Measurements from ENCODE around the gene GOLGA6D. TPM values are rescaled to one million over a fixed set of nuclear protein-coding genes. Genes with fewer than 3 reads are reported as not detected.
"Not testable (repeated sequence)": the region's sequence is repeated elsewhere in the genome, so short reads cannot be mapped to it uniquely, and the experiment has no call there.

GOLGA6D gene
- total RNA-seq, 1 experiment from 2014 or later = 0.12 TPM

DNA sequence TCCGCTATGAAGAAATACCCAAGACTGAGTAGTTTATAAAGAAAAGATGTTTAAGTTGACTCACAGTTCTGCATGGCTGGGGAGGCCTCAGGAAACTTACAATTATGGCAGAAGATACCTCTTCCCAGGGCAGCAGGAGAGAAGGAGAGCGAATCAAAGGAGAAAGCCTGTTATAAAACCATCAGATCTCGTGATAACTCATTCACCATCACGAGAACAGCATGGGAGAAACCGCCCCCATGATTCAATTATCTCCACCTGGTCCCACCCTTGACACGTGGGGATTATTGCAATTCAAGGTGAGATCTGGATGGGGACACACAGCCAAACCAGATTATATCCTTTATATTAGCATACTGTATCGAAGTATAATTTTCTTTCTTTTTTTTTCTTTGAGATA, 49.5 kb downstream of the GOLGA6D start:
- H3K9ac ChIP-seq (ENCODE audit: low read length); BruUV-seq (replicated peaks); H3K9me3 ChIP-seq (ENCODE audit: control insufficient read depth in 1 of 2, insufficient read depth in 1 of 2, low read depth in 1 of 2, low read length in 2 of 2); H2AFZ ChIP-seq (ENCODE audit: low read depth, low read length, poor library complexity, severe bottlenecking); H3K27ac ChIP-seq (ENCODE audit: low read depth, low read length); H3K9me2 ChIP-seq (ENCODE audit: insufficient read depth); DNase-seq (ENCODE audit: low read depth, low spot score); ATAC-seq; H4K20me1 ChIP-seq (ENCODE audit: insufficient read depth); RAD21 ChIA-PET (ENCODE audit: low non-redundant PET in 1 of 2, low total read pairs in 2 of 2, uncharacterized antibody in 2 of 2, unreplicated experiment in 2 of 2); POLR2A ChIA-PET; intact Hi-C loops (cut with micrococcal nuclease); H3K36me3 ChIP-seq (ENCODE audit: control insufficient read depth in 1 of 2, insufficient read depth in 2 of 2, low read length in 2 of 2); H3K4me2 ChIP-seq (ENCODE audit: low read length); CTCF ChIA-PET; H3K4me3 ChIP-seq (replicated peaks in 1 of 2; ENCODE audit: low read depth in 1 of 2, low read length in 2 of 2); H3K27me3 ChIP-seq (ENCODE audit: insufficient read depth, low read length): not testable (repeated sequence)
- Histone ChIP-seq H3K79me2 (ENCODE audit: insufficient read depth, low read length) (peaks cover 12% of the 10 kb centered on the region), H3K4me1 (ENCODE audit: control insufficient read depth in 1 of 2, insufficient read depth in 2 of 2, low read length in 2 of 2) (peaks cover 9 to 14% of the 10 kb centered on the region in 2 experiments)

GRCh38 chr15:75333654-75334419, 51.2 kb downstream of the GOLGA6D start:
- DNase-seq (ENCODE audit: low read depth, low spot score); H3K9me2 ChIP-seq (ENCODE audit: insufficient read depth); H4K20me1 ChIP-seq (ENCODE audit: insufficient read depth); H2AFZ ChIP-seq (ENCODE audit: low read depth, low read length, poor library complexity, severe bottlenecking); H3K36me3 ChIP-seq (ENCODE audit: control insufficient read depth in 1 of 2, insufficient read depth in 2 of 2, low read length in 2 of 2); H3K9me3 ChIP-seq (ENCODE audit: control insufficient read depth in 1 of 2, insufficient read depth in 1 of 2, low read depth in 1 of 2, low read length in 2 of 2); BruUV-seq (replicated peaks); POLR2A ChIA-PET; H3K9ac ChIP-seq (ENCODE audit: low read length); H3K4me3 ChIP-seq (replicated peaks in 1 of 2; ENCODE audit: low read depth in 1 of 2, low read length in 2 of 2); intact Hi-C loops (cut with micrococcal nuclease); CTCF ChIA-PET; H3K4me2 ChIP-seq (ENCODE audit: low read length); H3K27ac ChIP-seq (ENCODE audit: low read depth, low read length); H3K27me3 ChIP-seq (ENCODE audit: insufficient read depth, low read length); RAD21 ChIA-PET (ENCODE audit: low non-redundant PET in 1 of 2, low total read pairs in 2 of 2, uncharacterized antibody in 2 of 2, unreplicated experiment in 2 of 2); ATAC-seq: not testable (repeated sequence)
- H3K4me1 ChIP-seq (ENCODE audit: control insufficient read depth in 1 of 2, insufficient read depth in 2 of 2, low read length in 2 of 2) = peaks cover 9 to 14% of the 10 kb centered on the region in 2 experiments
- H3K79me2 ChIP-seq (ENCODE audit: insufficient read depth, low read length) = peaks cover 13% of the 10 kb centered on the region

DNA sequence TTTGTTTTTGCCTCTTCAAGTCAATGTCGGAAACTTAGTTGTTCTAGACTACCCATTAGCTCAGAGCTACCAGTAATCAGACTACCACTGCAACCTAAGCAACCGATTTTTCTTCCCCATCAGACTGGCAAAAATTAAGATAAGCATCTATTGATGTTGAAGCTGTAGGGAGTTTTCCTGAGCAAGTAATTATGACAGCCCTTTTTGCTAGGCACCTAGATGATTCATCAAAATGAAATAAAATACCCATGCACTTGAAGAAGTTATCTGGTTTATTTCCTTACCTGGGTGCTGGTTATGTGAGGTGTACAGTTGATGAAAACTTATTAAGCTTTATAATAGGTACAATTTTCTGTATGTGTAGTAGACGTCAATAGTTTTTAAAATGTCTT, 52.7 kb downstream of the GOLGA6D start:
- no peaks in the 10 kb centered on the region for H4K20me1 ChIP-seq (ENCODE audit: insufficient read depth)
- ChIA-PET RAD21 (ENCODE audit: low non-redundant PET in 1 of 2, low total read pairs in 2 of 2, uncharacterized antibody in 2 of 2, unreplicated experiment in 2 of 2) (no interaction called here), CTCF (no interaction called here), POLR2A (interaction anchor here (1.1 kb wide), 1 partner anchor 12 kb away, joined by 3 read pairs; the partner anchor contains the start of gene NEIL1)
- ATAC-seq (no peak), DNase-seq (ENCODE audit: low read depth, low spot score) (no peak)
- H2AFZ ChIP-seq (ENCODE audit: low read depth, low read length, poor library complexity, severe bottlenecking) = peak overlapping the region; percentile 24
- peak overlapping the region; percentile 92 for H3K4me2 ChIP-seq (ENCODE audit: low read length)
- H3K9me3 ChIP-seq (ENCODE audit: control insufficient read depth in 1 of 2, insufficient read depth in 1 of 2, low read depth in 1 of 2, low read length in 2 of 2) = no peaks in the 10 kb centered on the region
- H3K36me3 ChIP-seq (ENCODE audit: control insufficient read depth in 1 of 2, insufficient read depth in 2 of 2, low read length in 2 of 2) = no peaks in the 10 kb centered on the region
- TSS peak; percentile 82 for BruUV-seq (replicated peaks)
- H3K27me3 ChIP-seq (ENCODE audit: insufficient read depth, low read length) = no peaks in the 10 kb centered on the region
- peaks cover 9 to 14% of the 10 kb centered on the region in 2 experiments for H3K4me1 ChIP-seq (ENCODE audit: control insufficient read depth in 1 of 2, insufficient read depth in 2 of 2, low read length in 2 of 2)
- peak overlapping the region; percentile 48; the same call in 1 of the 2 replicates for H3K27ac ChIP-seq (ENCODE audit: low read depth, low read length)
- peak overlapping the region; percentile 71 to 83 for H3K4me3 ChIP-seq (replicated peaks in 1 of 2; ENCODE audit: low read depth in 1 of 2, low read length in 2 of 2)
- peak overlapping the region; percentile 87 for H3K9ac ChIP-seq (ENCODE audit: low read length)
- H3K79me2 ChIP-seq (ENCODE audit: insufficient read depth, low read length) = peaks cover 13% of the 10 kb centered on the region
- intact Hi-C loops (cut with micrococcal nuclease) = no loop called here
- no peaks in the 10 kb centered on the region for H3K9me2 ChIP-seq (ENCODE audit: insufficient read depth)
- TF ChIP-seq SP1 (IDR thresholded peaks at IDR 0.05; ENCODE audit: low read depth) = no peak
- no peak for TF ChIP-seq CTCF (IDR thresholded peaks at IDR 0.05 in 2 of 3, conservative IDR thresholded peaks at IDR 0.05 in 1 of 3; ENCODE audit: borderline replicate concordance in 1 of 3, insufficient read depth in 1 of 3, low read depth in 2 of 3, low read length in 2 of 3)
- TF ChIP-seq EGR1 (IDR thresholded peaks at IDR 0.05; ENCODE audit: low read depth) = no peak
- TF ChIP-seq SRF (IDR thresholded peaks at IDR 0.05; ENCODE audit: low read depth) = no peak
- no peak for TF ChIP-seq REST (IDR thresholded peaks at IDR 0.05; ENCODE audit: low read depth)
- TF ChIP-seq ZFX (IDR thresholded peaks at IDR 0.05) = no peak
